HL-60 (cell line): Measurements from ENCODE around the gene ANKRD6.

ENCODE experiments used
- DNase-seq, 2 experiments: peaks; one replicate each; pipeline ENCODE4 v3.0.0-alpha.2; 2010 to 2020; ENCODE audit warnings: low read depth in 1 of 2, low spot score in 1 of 2
- H3K27ac ChIP-seq: fragments of 250-450 bp; sonication (Bioruptor Pico); replicated peaks from 2 replicates; pipeline ENCODE4 v1.5.1; 2020; ENCODE audit warnings: mild to moderate bottlenecking, moderate library complexity
- H3K27me3 ChIP-seq: fragments of 250-450 bp; sonication (Bioruptor Pico); 2 replicates; pipeline ENCODE4 v1.5.1; 2021; ENCODE audit warnings: mild to moderate bottlenecking, moderate library complexity; ENCODE audit not compliant: insufficient read depth, poor library complexity, severe bottlenecking
- H3K4me3 ChIP-seq: replicated peaks from 2 replicates; pipeline ENCODE4 v1.5.1; 2011; ENCODE audit warnings: mild to moderate bottlenecking, control low read depth, low read length; ENCODE audit not compliant: insufficient read depth
- CTCF ChIP-seq: IDR thresholded peaks from one replicate; pipeline ENCODE4 v1.5.1; 2011; ENCODE audit warnings: low read length, control low read depth, inconsistent platforms; ENCODE audit not compliant: insufficient read depth
- GABPA ChIP-seq: IDR thresholded peaks from 2 replicates; pipeline ENCODE4 v1.6.1; 2012; ENCODE audit warnings: low read depth
- POLR2AphosphoS5 ChIP-seq: IDR thresholded peaks from 2 replicates; pipeline ENCODE4 v1.6.1; 2012; ENCODE audit warnings: low read depth
- SPI1 ChIP-seq: IDR thresholded peaks from 2 replicates; pipeline ENCODE4 v1.6.1; 2012; ENCODE audit warnings: low read depth, mild to moderate bottlenecking, borderline replicate concordance
- TF ChIP-seq, protein P1 (sequence below): IDR thresholded peaks from 2 replicates; pipeline ENCODE4 v1.6.1; 2012; ENCODE audit warnings: low read depth; ENCODE audit not compliant: insufficient replicate concordance

Gene ANKRD6

GRCh38 chr6:89542866-89543265 lies 109.9 kb downstream of the ANKRD6 start:
- no peak for DNase-seq
- Histone ChIP-seq H3K4me3 (no peak overlapping the region), H3K27ac (no peak overlapping the region), H3K27me3 (no peaks in the 10 kb centered on the region)
- no peak for TF ChIP-seq SPI1
- TF ChIP-seq, protein P1, sequence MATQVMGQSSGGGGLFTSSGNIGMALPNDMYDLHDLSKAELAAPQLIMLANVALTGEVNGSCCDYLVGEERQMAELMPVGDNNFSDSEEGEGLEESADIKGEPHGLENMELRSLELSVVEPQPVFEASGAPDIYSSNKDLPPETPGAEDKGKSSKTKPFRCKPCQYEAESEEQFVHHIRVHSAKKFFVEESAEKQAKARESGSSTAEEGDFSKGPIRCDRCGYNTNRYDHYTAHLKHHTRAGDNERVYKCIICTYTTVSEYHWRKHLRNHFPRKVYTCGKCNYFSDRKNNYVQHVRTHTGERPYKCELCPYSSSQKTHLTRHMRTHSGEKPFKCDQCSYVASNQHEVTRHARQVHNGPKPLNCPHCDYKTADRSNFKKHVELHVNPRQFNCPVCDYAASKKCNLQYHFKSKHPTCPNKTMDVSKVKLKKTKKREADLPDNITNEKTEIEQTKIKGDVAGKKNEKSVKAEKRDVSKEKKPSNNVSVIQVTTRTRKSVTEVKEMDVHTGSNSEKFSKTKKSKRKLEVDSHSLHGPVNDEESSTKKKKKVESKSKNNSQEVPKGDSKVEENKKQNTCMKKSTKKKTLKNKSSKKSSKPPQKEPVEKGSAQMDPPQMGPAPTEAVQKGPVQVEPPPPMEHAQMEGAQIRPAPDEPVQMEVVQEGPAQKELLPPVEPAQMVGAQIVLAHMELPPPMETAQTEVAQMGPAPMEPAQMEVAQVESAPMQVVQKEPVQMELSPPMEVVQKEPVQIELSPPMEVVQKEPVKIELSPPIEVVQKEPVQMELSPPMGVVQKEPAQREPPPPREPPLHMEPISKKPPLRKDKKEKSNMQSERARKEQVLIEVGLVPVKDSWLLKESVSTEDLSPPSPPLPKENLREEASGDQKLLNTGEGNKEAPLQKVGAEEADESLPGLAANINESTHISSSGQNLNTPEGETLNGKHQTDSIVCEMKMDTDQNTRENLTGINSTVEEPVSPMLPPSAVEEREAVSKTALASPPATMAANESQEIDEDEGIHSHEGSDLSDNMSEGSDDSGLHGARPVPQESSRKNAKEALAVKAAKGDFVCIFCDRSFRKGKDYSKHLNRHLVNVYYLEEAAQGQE: no peak
- no peak for TF ChIP-seq POLR2AphosphoS5
- TF ChIP-seq GABPA: no peak
- no peak for TF ChIP-seq CTCF

GRCh38 chr6:89547281-89547680 lies 114.3 kb downstream of the ANKRD6 start:
- TF ChIP-seq GABPA (no peak), SPI1 (no peak), POLR2AphosphoS5 (no peak)
- TF ChIP-seq, protein P1: no peak
- H3K4me3 ChIP-seq: no peak overlapping the region
- no peaks in the 10 kb centered on the region for H3K27me3 ChIP-seq
- DNase-seq: no peak
- no peak overlapping the region for H3K27ac ChIP-seq

GRCh38 chr6:89553431-89553830 lies 120.5 kb downstream of the ANKRD6 start:
- H3K27ac ChIP-seq: no peak overlapping the region
- no peak for DNase-seq
- no peak overlapping the region for H3K4me3 ChIP-seq
- H3K27me3 ChIP-seq: peaks cover 2% of the 10 kb centered on the region
- TF ChIP-seq POLR2AphosphoS5 (no peak), SPI1 (no peak), CTCF (no peak), GABPA (no peak)
- TF ChIP-seq, protein P1: no peak
